RWPE1 (cell line): ENCODE measurements around the gene DDX19B.

Experiments used
- CTCF ChIA-PET: fragments of 350-600 bp; sonication (Branson Sonifier 250); formaldehyde crosslinking; extraction: SDS; loops from one replicate; lab custom pipeline; 2021; lab: Yijun Ruan, JAX
- POLR2A ChIA-PET: fragments of 400-600 bp; formaldehyde crosslinking; extraction: SDS; loops from one replicate; lab custom pipeline; 2020; ENCODE audit warnings: antibody characterized with exemption; ENCODE audit not compliant: low non-redundant PET; lab: Yijun Ruan, JAX
- DNase-seq: peaks from one replicate; pipeline ENCODE4 v3.0.0; 2012; ENCODE audit warnings: low spot score
- H3K27ac ChIP-seq: fragments of 450-650 bp; 2 replicates; pipeline ENCODE4 v1.5.1; 2017
- TF ChIP-seq, protein P1 (sequence below): fragments of 450-650 bp; conservative IDR thresholded peaks from 2 replicates; pipeline ENCODE4 v1.5.1; 2017; ENCODE audit warnings: low read depth, mild to moderate bottlenecking

The DDX19B gene

DNA sequence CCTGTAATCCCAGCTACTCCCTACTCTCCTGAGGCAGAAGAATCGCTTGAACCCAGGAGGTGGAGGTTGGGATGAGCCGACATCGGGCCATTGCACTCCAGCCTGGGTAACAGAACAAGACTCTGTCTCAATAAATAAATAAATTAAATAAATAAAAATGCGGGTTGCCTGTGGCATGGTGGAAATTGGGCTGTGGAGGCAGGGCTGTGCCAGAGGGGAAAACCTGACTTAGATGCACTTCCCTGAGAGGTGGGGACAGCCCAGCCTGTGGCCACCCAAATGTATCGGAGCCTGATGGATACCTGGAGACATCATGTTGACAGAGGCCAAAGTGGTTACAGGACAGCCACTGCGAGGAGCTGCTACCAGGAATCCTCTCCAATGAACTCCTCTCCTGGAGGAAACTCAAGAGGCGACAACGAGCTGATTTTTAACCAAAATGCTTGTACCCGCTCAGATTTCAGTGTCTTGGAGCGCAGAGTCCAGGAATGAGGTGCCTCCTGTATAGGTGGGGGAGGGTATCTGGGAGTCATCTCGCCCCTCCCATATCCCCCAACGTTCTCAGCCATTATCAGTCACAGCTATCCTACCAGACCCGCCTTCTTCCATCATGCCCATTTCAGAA lies 80.0 kb downstream of the DDX19B start:
- POLR2A ChIA-PET: no interaction called here
- DNase-seq: no peak
- TF ChIP-seq, protein P1, sequence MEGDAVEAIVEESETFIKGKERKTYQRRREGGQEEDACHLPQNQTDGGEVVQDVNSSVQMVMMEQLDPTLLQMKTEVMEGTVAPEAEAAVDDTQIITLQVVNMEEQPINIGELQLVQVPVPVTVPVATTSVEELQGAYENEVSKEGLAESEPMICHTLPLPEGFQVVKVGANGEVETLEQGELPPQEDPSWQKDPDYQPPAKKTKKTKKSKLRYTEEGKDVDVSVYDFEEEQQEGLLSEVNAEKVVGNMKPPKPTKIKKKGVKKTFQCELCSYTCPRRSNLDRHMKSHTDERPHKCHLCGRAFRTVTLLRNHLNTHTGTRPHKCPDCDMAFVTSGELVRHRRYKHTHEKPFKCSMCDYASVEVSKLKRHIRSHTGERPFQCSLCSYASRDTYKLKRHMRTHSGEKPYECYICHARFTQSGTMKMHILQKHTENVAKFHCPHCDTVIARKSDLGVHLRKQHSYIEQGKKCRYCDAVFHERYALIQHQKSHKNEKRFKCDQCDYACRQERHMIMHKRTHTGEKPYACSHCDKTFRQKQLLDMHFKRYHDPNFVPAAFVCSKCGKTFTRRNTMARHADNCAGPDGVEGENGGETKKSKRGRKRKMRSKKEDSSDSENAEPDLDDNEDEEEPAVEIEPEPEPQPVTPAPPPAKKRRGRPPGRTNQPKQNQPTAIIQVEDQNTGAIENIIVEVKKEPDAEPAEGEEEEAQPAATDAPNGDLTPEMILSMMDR: no peak
- CTCF ChIA-PET: interaction anchor here (0.7 kb wide), 2 partner anchors 92 to 132 kb away, joined by 5 to 10 read pairs; no protein-coding TSS in a partner anchor
- peak overlapping the region; percentile 96 for H3K27ac ChIP-seq

DNA sequence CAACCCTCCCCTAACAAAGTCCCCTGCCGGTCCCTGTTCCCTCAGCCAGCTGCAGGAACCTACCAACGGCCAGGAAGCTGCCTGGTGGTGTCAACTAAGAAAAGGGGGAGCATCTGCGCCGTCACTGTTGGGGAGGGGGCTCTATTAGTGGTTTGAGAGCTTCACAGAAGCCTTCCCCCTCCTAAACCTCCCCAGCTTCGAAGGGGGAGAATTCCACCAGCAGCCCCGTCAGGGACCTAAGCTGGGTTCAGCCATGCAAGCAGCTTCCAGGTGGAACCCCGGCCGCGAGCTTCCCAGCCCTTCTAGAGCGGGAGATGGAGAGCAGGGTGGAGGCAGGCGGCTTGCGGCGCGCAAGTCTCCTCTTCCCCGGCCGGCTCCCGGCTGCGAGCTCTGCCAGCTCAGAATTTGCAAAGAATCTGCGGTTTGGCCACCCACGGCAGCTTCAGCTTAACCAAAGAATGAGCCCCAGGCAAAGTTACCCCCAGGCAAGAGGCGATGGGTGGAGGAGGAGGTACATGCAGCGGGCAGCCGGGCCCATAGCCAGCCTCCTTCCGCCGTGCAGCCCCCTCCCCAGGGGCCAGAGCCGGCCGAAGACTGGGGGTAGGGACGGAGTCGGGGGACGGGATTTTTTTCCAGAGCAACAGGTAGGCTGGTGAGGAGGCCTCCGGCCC lies 81.4 kb downstream of the DDX19B start:
- CTCF ChIA-PET: interaction anchor here (0.6 to 1.5 kb wide), 5 partner anchors 10 to 272 kb away, joined by 3 to 5 read pairs (median 3); no protein-coding TSS in a partner anchor
- TF ChIP-seq, protein P1: no peak
- peak overlapping the region; percentile 96 for H3K27ac ChIP-seq
- POLR2A ChIA-PET: interaction anchor here (1.2 to 2.0 kb wide), 5 partner anchors 8 to 103 kb away, joined by 3 to 11 read pairs (median 4); partner anchors contain the start of gene ST3GAL2
- peak; percentile 67 for DNase-seq

DNA sequence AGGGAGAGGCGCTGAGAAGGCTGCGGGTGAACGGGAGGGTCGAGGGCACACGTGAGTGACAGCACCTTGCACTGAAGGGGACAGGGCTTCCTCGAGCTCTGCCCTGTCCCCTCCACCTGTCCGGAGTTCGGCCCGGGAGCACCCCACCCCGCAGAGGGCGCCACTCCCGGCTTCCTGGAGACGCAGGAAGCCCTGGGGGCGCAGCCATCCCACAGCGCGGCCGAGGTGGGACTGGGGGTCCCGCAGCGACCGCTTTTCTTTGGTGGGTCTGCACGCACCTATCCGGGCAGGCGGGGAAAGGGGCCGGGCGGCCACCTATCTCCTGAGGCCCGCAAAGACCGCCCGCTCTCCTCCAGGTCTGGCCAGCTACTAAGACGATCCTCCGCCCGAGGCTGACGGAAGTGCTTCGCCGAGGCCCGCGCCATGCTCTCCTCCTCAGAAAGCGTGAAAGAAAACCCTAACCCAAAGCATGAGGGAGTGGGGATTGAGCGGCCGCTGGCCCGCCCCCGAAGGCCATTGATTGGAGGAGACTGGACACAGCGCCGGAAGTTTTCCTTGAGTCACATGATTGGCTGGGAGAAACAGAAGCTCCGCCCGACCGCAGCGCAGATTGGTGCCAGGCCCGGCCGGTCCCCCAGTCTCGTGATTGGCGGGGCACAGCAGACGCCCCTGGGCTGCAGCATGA lies 82.1 kb downstream of the DDX19B start:
- ChIA-PET CTCF (interaction anchor here (0.6 to 1.5 kb wide), 5 partner anchors 11 to 271 kb away, joined by 3 to 5 read pairs (median 3); no protein-coding TSS in a partner anchor), POLR2A (interaction anchor here (0.7 to 2.0 kb wide), 7 partner anchors 8 to 107 kb away, joined by 3 to 11 read pairs (median 3); partner anchors contain the start of gene ST3GAL2)
- DNase-seq: peak; percentile 96
- H3K27ac ChIP-seq: peak overlapping the region; percentile 96
- TF ChIP-seq, protein P1: peak; percentile 59

DNA sequence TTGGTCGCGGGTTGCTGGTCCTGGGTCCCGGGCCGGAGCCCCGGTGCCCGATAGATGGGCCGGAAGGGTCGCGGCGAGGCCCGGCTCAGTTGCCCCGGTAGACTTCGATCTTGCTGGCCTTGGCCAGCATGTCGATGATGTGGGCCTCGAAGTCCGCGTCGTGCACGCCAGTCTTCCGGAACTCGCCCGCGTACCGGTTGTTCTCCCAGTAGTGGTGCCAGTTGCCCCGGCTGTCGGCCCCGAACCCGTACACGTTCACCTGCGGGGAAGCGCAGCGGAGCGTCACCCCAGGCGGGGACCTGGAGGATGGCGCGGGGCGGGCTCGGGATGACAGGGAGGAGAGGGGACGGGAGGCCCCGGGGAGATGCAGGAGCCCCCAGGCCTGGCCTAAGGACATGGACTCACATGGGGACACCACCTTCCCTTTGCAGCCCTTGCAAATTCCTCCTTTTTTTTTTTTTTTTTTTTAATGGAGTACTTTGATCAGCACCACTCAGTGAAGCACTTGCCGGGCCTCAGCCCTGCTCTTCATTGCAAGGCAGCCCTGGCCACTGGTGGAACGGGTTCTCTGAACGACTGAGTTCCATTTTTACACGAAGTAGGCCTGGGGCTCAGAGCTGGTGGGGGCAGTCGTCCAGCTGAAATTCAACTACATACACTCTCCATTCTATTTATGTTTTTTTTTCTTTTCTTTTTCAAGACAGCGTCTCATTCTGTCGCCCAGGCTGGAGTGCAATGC lies 82.8 kb downstream of the DDX19B start:
- peak overlapping the region; percentile 96 for H3K27ac ChIP-seq
- ChIA-PET POLR2A (interaction anchor here (0.7 to 2.0 kb wide), 8 partner anchors 9 to 106 kb away, joined by 3 to 11 read pairs (median 4); partner anchors contain the start of gene ST3GAL2), CTCF (interaction anchor here (1.5 kb wide), 1 partner anchor 11 kb away, joined by 3 read pairs; no protein-coding TSS in a partner anchor)
- TF ChIP-seq, protein P1: no peak
- no peak for DNase-seq

DNA sequence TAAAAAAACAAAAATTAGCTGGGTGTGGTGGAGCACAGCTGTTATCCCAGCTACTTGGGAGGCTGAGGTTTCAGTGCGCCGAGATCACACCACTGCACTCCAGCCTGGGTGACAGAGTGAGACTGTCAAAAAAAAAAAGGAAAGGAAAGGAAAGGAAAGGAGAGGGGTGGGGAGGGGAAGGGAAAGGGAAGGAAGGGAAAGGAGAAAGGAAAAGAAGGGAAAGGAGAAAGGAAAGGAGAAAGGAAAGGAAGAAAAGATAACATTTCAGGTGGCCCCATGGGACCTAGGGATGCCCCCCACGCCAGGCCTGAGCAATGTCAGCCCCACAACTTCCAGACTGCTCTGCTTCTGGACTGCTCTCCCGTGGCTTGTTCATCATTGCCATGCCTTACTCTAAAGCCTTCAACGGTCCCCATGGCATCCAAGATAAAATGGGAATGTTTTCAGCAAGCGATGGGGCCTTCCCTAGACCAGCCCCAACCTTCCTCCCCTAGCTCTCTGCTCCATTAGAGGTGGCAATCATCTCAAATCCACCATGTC lies 84.5 kb downstream of the DDX19B start:
- no peak for DNase-seq
- TF ChIP-seq, protein P1: no peak
- peak overlapping the region; percentile 96 for H3K27ac ChIP-seq
- CTCF ChIA-PET: no interaction called here
- POLR2A ChIA-PET: no interaction called here
